Eye (tissue), 1 donor: ENCODE results near the gene TSKS.

Experiments used
- DNase-seq: peaks from one replicate; pipeline ENCODE4 v3.0.0-alpha.2; 2015

Gene TSKS

GRCh38 chr19:49792829-49793560 is 29.9 kb upstream of the TSKS start:
- DNase-seq = no peak

GRCh38 chr19:49791776-49792445 is 28.8 kb upstream of the TSKS start:
- DNase-seq = no peak

- DNase-seq = no peak
Observed at GRCh38 chr19:49790866-49791265, 27.8 kb upstream of the TSKS start.

DNA sequence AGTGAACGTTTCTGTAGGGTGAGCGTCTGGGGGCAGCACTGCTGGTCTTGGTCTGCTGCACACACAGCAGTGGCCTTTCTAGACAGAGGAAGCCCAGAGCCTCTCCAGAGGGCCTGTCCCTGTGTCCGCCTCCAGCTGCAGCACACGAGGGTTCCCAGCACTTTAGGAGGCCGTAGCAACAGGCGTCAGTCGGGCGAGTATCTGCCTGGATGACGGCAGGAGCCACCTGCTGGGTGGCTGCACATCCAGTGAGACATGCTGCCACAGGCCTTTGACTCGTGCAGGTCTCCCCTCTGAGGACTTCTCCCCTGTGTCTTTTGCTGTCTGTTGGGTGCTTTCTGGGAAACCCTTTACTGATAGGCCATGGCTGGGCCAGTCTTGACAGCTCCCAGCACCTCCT is 25.8 kb upstream of the TSKS start:
- DNase-seq = no peak

- no peak for DNase-seq
Observed at GRCh38 chr19:49787746-49788145, 24.6 kb upstream of the TSKS start.

GRCh38 chr19:49786376-49786820 is 23.3 kb upstream of the TSKS start:
- peak; percentile 10 for DNase-seq

DNA sequence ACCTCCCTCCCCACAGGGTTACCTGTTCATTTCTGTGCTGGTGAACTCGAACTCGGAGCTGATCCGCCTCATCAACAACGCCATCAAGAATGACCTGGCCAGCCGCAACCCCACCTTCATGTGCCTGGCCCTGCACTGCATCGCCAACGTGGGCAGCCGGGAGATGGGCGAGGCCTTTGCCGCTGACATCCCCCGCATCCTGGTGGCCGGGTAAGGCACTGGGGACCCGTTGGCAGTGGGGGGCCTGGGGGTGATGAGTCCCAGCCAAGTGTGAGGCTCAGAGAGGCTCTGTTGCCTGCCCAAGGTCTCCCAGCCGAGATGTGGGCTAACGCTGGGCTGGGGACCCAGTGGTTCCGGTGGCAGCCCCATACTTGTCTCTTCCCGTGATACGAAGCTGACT is 19.4 kb upstream of the TSKS start:
- DNase-seq = no peak

DNA sequence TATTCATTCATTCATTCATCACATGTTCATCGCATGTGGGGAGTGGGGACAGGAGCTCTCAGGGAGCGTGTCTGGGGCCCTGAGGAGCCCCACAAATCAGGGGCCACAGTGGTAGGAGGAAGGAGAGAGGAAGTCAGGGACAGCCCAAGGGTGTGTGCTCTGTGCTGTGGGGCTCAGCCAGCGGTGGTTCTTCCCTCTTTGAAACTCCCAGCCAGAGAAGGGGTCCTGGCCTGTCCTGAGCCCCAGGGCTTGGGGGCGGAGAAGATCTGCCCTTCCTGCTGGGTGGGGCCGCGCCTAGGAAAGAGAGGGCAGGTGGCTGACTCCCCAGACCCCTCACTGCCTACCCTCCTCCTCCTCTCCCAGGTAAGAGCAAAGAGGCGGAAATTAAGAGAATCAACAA is 18.3 kb upstream of the TSKS start:
- no peak for DNase-seq

GRCh38 chr19:49780861-49781260 is 17.8 kb upstream of the TSKS start:
- DNase-seq = no peak

GRCh38 chr19:49779731-49780555 is 16.8 kb upstream of the TSKS start:
- DNase-seq = no peak

- DNase-seq = no peak
Observed at GRCh38 chr19:49776371-49776764, 13.3 kb upstream of the TSKS start.

DNA sequence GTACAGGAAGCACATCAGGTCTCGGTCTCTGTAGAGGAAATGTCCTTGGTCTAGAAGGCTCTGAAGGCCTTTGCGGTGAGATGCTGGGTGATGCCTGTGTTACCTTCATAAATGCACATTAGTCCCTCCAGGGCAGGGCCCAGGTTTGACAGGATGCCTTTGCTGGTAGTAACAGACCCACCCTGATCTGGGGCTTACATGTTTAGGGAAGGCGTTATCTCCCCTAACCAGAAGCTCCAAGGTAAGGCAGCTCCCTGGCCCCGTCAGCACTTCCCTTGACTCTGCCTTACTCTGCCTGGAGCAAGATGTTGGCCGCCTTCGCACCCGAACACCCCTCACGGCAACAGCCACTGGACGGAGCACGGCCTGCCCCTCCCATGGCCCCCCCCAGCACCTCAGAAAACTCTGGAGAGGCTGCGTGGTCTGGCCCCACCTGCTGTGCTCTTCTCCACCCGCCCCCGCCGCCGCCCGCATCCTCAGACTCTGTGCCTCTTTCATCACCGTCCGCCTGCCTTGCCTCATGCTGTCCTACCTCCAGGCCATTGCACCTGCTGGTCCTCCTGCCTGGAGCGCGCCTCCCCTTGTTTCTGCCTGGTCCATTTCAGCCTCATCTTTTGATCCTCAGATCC is 12.8 kb upstream of the TSKS start:
- no peak for DNase-seq

DNA sequence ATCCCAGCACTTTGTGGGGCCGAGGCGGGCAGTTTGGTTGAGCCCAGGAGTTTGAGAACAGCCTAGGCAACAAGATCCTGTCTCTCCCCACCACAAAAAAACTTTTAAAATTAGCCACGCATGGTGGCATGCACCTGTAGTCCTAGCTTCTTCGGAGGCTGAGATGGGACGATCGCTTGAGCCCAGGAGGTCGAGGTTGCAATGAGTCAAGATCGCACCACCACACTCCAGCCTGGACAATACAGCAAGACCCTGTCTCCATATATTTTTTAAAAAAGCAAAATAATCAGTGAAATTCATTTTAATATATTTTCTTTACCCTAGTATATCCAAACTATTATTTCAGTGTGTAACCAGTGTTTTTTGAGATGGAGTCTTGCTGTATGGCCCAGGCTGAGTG is 11.9 kb upstream of the TSKS start:
- no peak for DNase-seq

DNA sequence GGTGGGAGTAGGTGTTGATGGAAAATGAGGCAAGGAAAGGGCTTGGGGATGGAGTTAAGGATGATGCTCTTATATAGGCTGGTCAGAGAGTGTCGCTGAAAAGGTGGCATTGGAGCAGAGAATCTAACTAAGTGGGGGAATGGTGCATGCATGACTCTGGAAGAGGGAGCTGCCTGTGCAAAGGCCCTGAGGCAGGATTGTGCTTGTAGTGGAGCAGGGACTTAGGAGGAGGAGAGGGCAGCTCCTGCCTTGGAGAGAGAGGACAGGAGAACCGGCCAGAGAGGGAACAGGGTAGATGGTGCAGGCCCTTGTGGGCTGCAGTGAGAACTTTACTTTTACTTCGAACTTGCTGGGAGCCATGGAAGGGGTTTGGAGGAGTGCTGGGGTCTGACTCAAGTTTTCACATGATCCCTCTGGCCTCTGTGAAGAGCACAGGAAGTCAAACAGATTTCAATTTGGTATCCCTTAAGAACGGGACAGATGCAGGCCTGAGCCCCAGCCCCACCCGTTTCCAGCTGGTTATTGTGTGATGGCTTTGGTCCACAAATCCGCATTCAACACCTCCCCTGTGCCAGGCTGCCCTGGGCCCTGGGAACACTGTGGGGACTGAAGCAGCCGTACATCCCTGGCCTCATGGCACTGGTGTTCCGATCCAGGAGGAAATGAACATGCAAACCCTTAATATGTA is 10.7 kb upstream of the TSKS start:
- DNase-seq = no peak

- no peak for DNase-seq
Observed at GRCh38 chr19:49772850-49773432, 9.8 kb upstream of the TSKS start.

DNA sequence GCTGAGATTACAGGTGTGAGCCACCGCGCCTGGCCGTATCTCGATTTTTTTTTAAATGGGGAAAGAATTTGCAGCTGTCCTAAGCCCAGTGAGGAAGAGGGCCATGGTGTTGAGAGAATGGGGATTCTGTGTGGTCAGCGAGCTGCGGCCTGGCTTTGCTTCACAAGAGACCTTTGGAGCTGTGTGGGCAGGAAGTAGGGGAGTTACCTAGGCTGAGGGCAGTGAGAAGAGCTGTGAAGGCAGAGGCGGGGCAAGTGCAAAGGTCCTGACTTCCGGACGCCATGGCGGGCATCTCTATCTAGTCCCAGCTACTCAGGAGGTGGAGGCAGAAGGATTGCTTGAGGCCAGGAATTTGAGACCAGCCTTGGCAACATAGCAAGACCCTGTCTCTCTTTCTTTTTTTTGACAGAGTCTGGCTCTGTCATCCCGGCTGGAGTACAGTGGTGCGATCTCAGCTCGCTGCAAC is 8.6 kb upstream of the TSKS start:
- DNase-seq = no peak

GRCh38 chr19:49770529-49770928 is 7.4 kb upstream of the TSKS start:
- DNase-seq = no peak

- no peak for DNase-seq
Observed at GRCh38 chr19:49767967-49768581, 5.0 kb upstream of the TSKS start.

GRCh38 chr19:49767381-49767780 is 4.3 kb upstream of the TSKS start:
- DNase-seq = no peak

- no peak for DNase-seq
Observed at GRCh38 chr19:49766930-49767299, 3.8 kb upstream of the TSKS start, which contains the start of gene AP2A1. AP2A1 (plus strand) TSS chr19:49767001; CDS start chr19:49767134, 133 bp downstream.
